ENCODE data around the gene GANAB. TPM values are rescaled to one million over a fixed set of nuclear protein-coding genes. Genes with fewer than 3 reads are reported as not detected.
A peak's percentile ranks its signal among the peaks of the same experiment; 100 is the strongest.
"Not testable (repeated sequence)": the region's sequence is repeated elsewhere in the genome, so short reads cannot be mapped to it uniquely, and the experiment has no call there.

Gene GANAB
- polyA plus RNA-seq = 100 to 1,000 TPM in 1 of 3 donors, 10 to 100 TPM in 2; 61.7 to 122 (median 86.9) TPM

DNA sequence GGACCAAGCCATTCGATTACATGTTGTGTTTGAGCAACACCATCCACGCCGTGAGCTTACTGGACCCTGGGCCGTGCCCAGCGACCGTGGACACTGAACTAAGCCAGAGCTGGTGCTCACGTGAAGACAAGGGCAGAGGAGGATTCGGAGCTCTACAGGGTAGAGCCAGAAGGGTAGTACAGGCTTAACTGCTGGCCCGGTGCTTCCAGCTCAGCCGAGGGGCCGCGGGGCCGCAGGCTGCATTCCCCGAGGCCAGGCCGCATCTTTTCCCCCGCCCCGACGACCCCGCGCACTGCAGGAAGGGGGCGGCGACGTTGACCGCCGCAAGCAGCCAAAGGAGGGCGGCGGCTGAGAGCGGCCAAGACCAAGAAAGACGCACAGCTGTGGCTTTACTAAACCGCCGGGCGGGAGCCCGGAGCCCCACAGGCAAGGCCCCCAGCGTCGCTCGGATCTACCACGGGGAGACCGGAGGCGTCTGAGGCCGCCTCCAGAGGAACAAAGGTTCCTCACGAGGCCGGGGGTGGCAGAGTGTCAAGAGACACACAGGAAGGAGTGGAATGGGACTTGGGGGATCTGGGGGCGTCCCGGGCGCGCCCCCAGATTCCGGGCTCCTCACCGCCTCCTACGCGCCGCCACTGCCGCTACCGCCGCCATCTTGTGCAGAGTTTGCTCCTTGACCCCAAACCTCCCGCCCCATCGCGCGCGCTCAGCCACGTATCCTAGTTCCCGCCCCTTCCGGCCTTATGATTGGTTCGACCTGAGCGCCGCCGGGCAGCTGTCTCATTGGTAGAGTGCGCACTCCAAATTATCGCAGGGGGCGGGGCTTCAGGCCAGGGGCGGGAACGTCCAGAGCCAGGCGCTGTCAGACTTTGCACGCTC is at the start of gene GANAB:
TSS of gene GANAB (minus strand) at position 668 of the 879 bp plus-strand sequence. CDS start at position 654, 14 bp downstream.
- WGBS, 3 donors = 0% methylated on average over 62 to 73 of the region's 73 CpGs
- peak within 1 kb of the TSS; percentile 86 for H3K27ac ChIP-seq (ENCODE audit: low read depth, low read length)

DNA sequence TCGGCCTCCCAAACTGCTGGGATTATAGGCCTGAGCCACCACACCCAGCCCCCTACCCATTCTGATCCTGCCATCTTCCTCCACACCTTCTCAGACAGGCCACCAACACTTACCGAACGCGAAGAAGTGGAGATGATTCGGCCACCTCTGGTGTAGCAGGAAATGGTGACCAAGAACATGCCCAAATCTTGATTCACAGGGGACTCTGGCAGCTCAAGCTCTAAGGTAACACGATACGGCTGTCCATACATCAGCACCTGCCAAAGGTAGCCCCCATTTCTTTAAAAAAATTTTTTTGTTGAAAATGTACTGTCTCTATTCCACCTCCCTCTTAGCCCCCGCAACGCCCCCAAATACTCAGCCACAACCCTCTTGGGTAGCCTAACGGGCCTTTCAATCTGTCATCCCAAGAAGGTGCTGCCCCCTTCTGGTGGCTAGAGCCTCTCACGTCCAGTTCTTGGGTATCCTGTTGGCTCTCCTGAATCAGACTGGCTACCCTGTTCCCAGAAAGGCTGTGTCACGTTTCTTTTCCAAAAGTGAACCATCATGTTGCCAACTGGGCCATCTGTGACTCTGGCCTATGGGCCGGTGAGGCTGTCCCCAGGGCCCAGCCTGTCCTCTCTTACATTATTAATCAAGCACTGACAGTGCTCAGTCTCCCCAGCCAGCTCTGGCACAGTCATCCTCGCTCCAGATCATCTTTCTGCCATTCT is 48.2 kb upstream of the GANAB start:
- no peak overlapping the region for H3K27ac ChIP-seq (ENCODE audit: low read depth, low read length)
- 39 to 55% (median 42%) methylated on average over 14 of the region's 14 CpGs for WGBS, 3 donors

DNA sequence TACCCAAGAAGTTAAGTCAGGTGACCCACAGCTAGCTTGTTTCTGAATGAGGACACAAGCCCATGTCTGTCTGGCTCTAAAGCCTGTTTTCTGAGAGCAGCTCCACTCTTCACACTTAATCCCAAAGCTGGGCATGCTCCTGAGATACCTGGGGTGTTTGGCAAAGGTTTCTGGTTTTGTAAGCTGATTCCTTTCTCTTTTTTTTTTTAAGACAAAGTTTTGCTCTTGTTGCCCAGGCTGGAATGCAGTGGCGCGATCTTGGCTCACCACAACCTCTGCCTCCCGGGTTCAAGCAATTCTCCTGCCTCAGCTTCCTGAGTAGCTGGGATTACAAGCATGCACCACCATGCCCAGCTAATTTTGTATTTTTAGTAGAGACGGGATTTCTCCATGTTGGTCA is 47.2 kb upstream of the GANAB start:
- H3K27ac ChIP-seq (ENCODE audit: low read depth, low read length) = not testable (repeated sequence)
- 71 to 100% (median 90%) methylated on average over 3 to 4 of the region's 4 CpGs for WGBS, 3 donors

DNA sequence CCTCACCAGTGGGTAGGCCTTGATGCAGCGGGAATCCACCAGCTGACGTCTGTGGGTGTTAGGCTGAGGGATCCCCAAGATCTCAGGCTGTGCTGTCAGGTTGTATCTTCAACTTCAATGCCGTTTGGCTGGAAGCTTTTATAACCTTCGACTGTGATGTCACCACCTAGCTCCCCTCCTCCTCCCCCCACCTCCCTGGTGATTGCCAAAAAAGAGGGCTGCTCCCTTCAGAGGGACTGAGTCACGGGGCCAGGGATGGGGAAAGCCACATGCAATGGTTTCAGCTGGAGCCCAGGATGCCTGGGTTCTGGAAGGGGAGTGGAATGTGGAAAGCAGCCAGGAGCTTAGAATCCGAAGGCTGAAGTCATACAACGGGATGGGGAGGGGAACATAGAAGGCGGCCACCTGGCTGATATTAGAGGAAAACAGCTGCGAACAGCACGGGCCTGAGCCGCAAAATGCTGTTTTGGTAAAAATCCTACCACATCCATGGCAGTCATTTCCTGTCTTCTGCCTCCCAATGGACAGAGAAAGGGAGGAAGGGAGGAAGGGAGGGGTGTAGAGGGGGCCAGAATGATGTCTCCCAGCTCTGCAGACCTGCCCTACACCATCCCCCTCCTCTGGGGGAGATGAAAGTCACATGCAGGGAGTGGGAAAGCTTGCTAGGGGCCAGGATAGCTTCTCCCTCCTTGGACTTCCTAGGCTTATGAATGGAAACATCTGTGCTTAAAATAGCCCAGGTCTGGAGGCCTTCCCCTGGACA is 43.2 kb upstream of the GANAB start, which contains the start of gene LRRN4CL:
TSS of gene LRRN4CL (minus strand) at position 110 of the 763 bp plus-strand sequence. CDS start 1,022 bp downstream, outside the sequence.
- 44 to 46% (median 45%) methylated on average over 11 of the region's 11 CpGs for WGBS, 3 donors
- H3K27ac ChIP-seq (ENCODE audit: low read depth, low read length) = no peak within 1 kb of the TSS

DNA sequence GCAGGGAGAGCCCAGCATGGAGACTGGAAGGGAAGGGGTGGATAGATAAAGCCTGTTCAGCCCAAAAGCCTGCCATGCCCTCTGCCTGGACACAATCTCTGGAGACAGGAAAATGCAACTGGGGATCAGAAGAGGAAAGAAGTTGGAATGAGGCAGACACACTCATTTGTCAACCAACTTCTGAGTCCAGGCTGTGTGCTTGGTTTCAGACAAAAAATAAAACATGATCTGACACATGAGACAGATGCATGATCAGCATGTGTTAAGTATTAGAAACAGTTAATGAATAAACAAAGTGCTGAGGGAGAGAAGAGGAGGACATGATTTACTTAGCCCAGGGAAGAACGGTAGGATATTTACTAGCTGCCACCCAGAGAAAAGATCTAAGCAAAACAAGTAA is 42.1 kb upstream of the GANAB start:
- 16 to 61% (median 45%) methylated on average over 1 of the region's 1 CpG for WGBS, 3 donors
- H3K27ac ChIP-seq (ENCODE audit: low read depth, low read length) = no peak overlapping the region

DNA sequence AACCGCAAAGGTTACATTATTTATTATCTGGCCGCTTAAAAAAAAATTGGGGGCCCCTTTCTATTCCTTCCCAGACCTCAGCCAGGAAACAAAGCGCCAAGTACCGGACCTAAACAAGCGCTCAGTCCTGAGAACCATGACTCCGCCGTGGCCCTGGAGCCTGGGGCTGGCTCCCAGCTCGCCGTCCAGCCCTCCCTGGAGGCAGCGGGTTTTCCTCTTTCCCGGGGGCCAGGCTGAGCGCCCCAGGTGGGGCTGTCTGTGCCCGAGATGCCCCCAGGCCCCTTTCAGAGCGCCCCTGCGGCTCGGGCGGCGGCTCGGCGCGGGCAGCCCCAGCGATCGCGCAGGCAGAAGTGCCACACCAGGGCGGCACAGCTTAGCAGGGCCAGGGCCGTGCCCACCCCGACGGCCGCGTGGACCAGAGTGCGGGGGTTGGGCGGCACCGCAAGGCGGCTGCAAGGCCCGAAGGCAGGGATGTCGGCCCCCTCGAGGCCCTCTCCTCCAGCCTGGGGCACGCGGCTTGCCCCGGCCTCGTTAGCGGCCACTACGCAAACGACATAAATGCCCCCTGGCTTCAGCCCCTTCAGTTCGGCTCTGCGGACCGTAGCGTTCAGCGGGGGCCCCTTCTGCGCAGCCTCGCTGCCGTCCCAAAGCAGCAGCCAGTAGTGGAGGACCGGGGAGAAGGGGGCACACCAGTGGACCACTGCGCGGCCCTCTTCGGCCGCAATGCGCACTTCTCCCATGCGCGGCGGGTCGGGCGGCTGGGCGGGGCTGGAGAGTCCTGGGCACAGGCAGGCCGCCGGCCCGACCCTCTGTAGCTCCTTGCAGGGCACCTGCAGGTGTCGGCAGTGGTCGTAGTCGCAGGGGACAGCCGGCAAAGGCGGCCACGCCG is 41.3 kb upstream of the GANAB start:
- 37 to 44% (median 40%) methylated on average over 70 to 74 of the region's 74 CpGs for WGBS, 3 donors
- H3K27ac ChIP-seq (ENCODE audit: low read depth, low read length) = no peak overlapping the region

DNA sequence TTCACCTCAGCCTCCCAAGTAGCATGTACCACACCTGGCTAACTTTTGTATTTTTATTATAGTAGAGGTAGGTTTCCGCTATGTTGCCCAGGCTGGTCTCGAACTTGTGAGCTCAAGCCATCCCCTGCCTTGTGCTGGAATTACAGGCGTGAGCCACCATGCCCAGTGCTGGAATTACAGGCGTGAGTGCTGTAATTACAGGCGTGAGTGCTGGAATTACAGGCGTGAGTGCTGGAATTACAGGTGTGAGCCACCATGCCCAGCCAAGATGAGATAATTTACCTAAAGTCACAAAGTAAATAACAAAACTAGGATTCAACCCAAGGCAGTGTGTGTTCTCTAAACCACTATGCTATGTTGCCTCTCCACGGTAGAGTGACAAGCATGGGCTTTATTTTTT is 36.1 kb upstream of the GANAB start:
- no peak overlapping the region for H3K27ac ChIP-seq (ENCODE audit: low read depth, low read length)
- 64 to 95% (median 84%) methylated on average over 7 of the region's 7 CpGs for WGBS, 3 donors

DNA sequence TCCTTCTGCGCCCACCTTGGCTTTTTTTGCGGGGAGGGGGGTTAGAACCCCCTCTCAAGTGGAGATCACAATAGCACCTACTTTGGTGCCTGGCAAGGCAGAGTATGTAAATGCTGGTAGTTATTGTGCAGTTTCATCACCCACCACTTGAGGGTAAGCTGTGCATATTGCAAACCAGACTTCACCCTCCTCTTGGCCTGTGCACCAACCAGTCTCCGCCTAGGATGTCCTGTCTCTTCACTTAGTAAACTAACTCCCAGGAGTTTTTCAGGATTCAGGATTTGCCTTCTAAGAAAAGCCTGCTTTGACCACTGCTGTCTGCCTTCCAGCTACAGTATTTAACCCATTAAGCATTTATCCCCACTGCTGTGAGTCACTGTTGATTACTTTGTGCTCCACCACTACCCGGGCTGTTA is 34.4 kb upstream of the GANAB start:
- 36 to 40% (median 39%) methylated on average over 4 of the region's 4 CpGs for WGBS, 3 donors
- H3K27ac ChIP-seq (ENCODE audit: low read depth, low read length) = no peak overlapping the region

DNA sequence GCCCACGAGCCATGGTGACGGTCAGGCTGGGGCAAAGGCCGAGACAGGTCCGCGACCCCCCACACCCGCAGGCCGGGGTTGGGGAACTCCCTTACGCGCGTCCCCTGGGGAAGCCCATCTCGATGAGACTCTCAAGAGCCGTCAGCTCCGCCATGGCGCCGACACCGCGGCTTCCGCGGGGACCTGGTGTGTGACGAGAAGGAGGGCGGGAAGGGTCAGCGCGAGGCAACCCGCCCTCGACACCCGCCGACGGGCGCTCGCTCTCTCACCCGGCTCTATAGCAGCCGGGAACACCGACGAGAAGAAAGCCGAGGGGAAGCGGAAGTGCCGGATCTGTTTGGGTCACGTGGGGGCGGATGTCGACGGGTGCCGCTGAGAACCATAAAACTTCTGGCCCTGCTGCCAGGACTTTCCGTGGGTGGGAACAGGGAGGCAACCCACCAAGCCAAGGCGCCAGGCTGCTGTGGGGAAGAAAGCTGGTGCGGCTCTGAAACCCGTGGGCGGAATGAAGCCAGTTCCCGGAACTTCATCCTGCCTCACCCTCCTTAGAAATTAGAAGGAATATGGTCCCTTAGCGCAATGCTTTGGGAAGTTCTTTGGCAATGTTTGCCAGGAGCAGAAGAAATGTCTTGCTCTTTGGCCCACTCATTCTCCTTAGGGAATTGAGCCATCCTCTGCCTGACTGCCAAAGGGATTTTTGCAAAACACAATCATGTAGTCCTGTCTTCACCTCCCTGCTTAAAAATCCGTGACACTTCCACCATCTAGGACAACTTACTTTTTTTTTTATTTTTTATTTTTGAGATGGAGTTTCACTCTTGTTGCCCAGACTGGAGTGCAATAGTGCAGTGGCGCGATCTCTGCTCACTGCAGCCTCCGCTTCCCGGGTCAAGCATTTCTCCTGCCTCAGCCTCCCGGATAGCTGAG is 32.6 kb upstream of the GANAB start, which contains the start of gene UBXN1:
TSS of gene UBXN1 (minus strand) at position 304 of the 927 bp plus-strand sequence. CDS start at position 154, 150 bp downstream.
- H3K27ac ChIP-seq (ENCODE audit: low read depth, low read length) = peak within 1 kb of the TSS; percentile 68
- 4 to 7% (median 5%) methylated on average over 43 to 55 of the region's 55 CpGs for WGBS, 3 donors

DNA sequence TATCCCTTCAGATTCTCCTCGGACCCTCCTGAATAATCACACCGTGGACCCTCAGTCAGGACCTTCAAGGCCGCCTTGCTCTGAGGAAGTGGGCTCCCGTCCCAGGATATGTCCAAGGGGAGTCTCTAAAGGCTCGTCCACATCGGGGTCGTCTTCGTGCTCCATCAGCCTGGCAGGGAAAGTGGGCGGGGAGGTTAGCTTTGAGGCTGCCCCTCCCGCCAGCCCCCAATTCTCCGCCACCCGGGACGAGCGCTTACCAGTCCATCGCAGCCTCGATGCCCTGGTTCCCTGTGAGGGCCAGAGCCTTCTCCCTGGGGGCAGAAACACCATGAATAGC is 32.0 kb upstream of the GANAB start:
- H3K27ac ChIP-seq (ENCODE audit: low read depth, low read length) = peak overlapping the region; percentile 68
- 3 to 5% (median 4%) methylated on average over 16 of the region's 16 CpGs for WGBS, 3 donors

DNA sequence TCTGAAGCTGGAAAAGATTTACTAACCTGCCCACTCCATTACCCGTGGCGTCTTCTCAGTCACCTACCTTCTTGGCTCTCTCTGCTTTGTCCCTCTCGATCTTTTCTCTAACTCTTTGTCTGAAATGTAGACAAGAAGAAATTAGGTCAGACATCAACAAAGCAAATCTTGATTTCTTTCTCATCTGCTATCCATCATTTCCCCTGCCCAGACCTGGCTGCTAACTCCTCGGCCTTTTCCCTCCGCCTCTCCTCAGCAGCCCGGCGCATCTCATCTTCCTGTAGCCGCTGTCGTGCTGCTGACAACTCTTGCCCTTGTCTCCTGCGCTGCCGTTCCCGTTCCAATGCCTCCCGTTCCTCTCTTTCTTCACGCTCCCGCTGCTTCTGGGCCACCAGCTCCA is 31.3 kb upstream of the GANAB start:
- 78 to 81% (median 80%) methylated on average over 15 of the region's 15 CpGs for WGBS, 3 donors
- no peak overlapping the region for H3K27ac ChIP-seq (ENCODE audit: low read depth, low read length)

DNA sequence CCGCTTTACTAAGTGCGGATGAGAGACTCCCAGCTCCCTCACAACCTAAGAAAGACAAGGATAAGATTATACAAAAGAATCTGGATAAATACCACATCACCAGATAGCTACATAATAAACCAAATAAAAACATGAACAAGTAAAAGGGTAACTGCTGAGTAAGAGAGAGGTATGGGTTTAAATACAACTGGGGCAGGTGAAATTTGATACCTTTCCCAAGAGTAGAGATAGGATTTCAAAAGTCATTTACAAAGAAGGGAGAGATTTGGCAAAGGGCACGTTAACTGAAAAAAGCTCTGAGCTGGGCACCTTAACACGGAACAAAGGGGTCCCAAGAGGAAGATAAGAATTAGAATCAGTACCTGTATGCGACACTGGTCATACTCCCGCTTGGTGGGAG is 30.7 kb upstream of the GANAB start:
- H3K27ac ChIP-seq (ENCODE audit: low read depth, low read length) = no peak overlapping the region
- 70 to 82% (median 77%) methylated on average over 6 of the region's 6 CpGs for WGBS, 3 donors

DNA sequence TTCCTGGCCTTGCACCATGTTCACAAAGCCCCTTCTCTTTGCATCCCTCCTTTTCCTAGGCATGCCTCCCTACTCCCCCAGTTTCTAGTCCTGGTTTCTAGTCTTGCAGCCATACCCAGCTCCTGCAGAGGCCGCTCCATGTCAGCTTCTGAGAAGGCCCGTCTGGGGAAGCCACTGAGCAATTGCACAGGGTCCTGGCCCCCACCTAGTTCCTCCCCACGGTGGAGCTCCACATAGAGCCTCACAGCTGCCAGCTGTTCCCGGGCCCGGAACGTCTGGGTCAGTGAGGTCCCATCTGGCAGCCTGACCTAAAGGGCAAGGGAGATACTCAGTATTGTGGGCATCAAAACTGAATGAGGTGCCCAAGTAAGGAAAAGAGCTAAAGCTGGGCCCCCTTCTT is 30.3 kb upstream of the GANAB start:
- H3K27ac ChIP-seq (ENCODE audit: low read depth, low read length) = no peak overlapping the region
- 26 to 57% (median 53%) methylated on average over 6 of the region's 6 CpGs for WGBS, 3 donors

DNA sequence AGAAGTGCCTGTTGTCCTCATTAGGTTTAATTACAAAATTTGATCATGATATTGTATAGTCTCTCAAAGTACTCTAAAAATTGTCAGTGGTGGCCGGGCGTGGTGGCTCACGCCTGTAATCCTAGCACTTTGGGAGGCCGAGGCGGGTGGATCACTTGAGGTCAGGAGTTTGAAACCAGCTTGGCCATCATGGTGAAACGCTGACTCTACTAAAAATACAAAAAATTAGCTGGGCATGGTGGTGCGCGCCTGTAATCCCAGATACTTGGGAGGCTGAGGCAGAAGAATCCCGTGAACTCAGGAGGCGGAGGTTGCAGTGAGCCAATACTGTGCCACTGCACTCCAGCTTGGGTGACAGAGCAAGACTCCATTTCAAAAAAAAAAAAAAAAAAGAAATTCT is 29.0 kb upstream of the GANAB start:
- not testable (repeated sequence) for H3K27ac ChIP-seq (ENCODE audit: low read depth, low read length)
- 89 to 98% (median 92%) methylated on average over 10 of the region's 10 CpGs for WGBS, 3 donors

DNA sequence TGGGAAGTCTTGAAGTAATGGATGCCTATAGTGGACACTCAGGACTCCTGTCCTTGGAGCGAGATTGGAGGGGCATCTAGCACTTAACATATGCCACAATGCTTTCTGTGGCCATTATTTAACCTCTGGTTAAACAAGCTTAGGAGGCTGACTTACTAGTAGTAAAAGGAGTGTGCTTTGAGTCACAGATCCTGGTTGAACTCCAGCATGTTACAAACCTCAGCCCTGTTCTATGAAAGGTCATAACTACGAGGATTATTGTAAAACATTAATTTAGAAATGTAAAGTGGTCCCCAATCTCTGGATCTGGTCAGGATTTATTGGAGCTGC is 26.7 kb upstream of the GANAB start:
- no peak overlapping the region for H3K27ac ChIP-seq (ENCODE audit: low read depth, low read length)
- WGBS, 3 donors = 75 to 82% (median 80%) methylated on average over 2 of the region's 2 CpGs

DNA sequence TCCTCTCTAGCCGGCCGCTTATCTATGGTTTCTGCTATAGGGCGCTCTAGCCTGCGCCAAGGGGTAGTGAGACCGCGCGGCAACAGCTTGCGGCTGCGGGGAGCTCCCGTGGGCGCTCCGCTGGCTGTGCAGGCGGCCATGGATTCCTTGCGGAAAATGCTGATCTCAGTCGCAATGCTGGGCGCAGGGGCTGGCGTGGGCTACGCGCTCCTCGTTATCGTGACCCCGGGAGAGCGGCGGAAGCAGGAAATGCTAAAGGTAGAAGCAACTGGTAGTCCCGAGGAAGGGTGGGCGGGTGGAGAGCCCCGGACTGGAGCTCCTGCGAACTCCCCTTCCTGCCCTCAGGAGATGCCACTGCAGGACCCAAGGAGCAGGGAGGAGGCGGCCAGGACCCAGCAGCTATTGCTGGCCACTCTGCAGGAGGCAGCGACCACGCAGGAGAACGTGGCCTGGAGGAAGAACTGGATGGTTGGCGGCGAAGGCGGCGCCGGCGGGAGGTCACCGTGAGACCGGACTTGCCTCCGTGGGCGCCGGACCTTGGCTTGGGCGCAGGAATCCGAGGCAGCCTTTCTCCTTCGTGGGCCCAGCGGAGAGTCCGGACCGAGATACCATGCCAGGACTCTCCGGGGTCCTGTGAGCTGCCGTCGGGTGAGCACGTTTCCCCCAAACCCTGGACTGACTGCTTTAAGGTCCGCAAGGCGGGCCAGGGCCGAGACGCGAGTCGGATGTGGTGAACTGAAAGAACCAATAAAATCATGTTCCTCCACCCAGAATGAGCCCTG is 25.4 kb upstream of the GANAB start, which contains the start of the genes LBHD1 and UQCC3:
TSS of gene LBHD1 (minus strand) at position 660 of the 782 bp plus-strand sequence. CDS start 2,236 bp downstream, outside the sequence.
TSS of gene UQCC3 (plus strand) at position 66 of the 782 bp plus-strand sequence. CDS start at position 139, 73 bp downstream.
- H3K27ac ChIP-seq (ENCODE audit: low read depth, low read length) = peak within 1 kb of the TSS; percentile 62
- 0 to 1% (median 0%) methylated on average over 58 to 59 of the region's 59 CpGs for WGBS, 3 donors
